IMR-90 (cell line): ENCODE results near the gene KIAA0408.

ENCODE experiments used
- POLR2A ChIP-seq: IDR thresholded peaks from 2 replicates; pipeline ENCODE4 v1.6.1; 2012; ENCODE audit warnings: mild to moderate bottlenecking, low read depth, low read length
- RAD21 ChIP-seq: IDR thresholded peaks from 2 replicates; pipeline ENCODE4 v1.6.1; 2012; ENCODE audit warnings: low read length, improper control_type of control experiment
- RFX5 ChIP-seq: IDR thresholded peaks from 2 replicates; pipeline ENCODE4 v1.8.0; 2012; ENCODE audit warnings: low read depth, mild to moderate bottlenecking, low read length, moderate library complexity
- SMC3 ChIP-seq: fragments of 150-350 bp; IDR thresholded peaks from 2 replicates; pipeline ENCODE4 v1.6.1; 2016; ENCODE audit warnings: low read depth, mild to moderate bottlenecking, antibody characterized with exemption, low read length, moderate library complexity
- TF ChIP-seq, protein P1 (sequence below): conservative IDR thresholded peaks from 2 replicates; pipeline ENCODE4 v1.5.1; 2012; ENCODE audit warnings: mild to moderate bottlenecking, low read depth, low read length, improper control_type of control experiment
- TF ChIP-seq, protein P2 (sequence below): fragments of 150-350 bp; IDR thresholded peaks from 2 replicates; pipeline ENCODE4 v1.6.1; 2017; ENCODE audit warnings: mild to moderate bottlenecking, antibody characterized with exemption, low read length, low read depth

DNA sequence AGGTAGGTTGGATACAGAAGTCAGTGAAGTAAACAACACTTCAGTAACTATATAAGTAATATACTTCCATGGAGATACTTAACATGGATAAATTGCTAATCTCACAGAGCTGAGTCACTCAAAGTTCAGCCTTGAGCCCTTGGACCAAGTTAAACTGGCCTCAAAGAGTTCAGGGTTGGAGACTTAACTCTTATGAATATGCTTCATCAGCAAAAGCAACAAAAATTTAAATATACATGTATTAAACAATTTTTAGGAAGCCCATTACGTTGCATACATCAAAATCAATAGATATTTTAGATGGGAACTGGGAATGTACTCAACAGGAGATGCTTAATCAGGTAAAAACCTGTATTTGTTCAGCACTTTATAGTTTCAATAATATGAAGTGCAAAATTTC lies 47.7 kb upstream of the KIAA0408 start:
- TF ChIP-seq RAD21 (no peak), POLR2A (no peak), SMC3 (no peak), RFX5 (no peak)
- TF ChIP-seq, protein P1, sequence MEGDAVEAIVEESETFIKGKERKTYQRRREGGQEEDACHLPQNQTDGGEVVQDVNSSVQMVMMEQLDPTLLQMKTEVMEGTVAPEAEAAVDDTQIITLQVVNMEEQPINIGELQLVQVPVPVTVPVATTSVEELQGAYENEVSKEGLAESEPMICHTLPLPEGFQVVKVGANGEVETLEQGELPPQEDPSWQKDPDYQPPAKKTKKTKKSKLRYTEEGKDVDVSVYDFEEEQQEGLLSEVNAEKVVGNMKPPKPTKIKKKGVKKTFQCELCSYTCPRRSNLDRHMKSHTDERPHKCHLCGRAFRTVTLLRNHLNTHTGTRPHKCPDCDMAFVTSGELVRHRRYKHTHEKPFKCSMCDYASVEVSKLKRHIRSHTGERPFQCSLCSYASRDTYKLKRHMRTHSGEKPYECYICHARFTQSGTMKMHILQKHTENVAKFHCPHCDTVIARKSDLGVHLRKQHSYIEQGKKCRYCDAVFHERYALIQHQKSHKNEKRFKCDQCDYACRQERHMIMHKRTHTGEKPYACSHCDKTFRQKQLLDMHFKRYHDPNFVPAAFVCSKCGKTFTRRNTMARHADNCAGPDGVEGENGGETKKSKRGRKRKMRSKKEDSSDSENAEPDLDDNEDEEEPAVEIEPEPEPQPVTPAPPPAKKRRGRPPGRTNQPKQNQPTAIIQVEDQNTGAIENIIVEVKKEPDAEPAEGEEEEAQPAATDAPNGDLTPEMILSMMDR = no peak
- TF ChIP-seq, protein P2, sequence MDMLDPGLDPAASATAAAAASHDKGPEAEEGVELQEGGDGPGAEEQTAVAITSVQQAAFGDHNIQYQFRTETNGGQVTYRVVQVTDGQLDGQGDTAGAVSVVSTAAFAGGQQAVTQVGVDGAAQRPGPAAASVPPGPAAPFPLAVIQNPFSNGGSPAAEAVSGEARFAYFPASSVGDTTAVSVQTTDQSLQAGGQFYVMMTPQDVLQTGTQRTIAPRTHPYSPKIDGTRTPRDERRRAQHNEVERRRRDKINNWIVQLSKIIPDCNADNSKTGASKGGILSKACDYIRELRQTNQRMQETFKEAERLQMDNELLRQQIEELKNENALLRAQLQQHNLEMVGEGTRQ = no peak
